Measurements from ENCODE around the gene SUV39H1. TPM values are rescaled to one million over a fixed set of nuclear protein-coding genes. Genes with fewer than 3 reads are reported as not detected.

Gene SUV39H1
- total and polyA plus RNA-seq, 9 of the 15 experiments (the other 6 are each of a cell fraction or from before 2014, with no cell fraction given), result 4.7 to 34.7 (median 17.9) TPM

DNA sequence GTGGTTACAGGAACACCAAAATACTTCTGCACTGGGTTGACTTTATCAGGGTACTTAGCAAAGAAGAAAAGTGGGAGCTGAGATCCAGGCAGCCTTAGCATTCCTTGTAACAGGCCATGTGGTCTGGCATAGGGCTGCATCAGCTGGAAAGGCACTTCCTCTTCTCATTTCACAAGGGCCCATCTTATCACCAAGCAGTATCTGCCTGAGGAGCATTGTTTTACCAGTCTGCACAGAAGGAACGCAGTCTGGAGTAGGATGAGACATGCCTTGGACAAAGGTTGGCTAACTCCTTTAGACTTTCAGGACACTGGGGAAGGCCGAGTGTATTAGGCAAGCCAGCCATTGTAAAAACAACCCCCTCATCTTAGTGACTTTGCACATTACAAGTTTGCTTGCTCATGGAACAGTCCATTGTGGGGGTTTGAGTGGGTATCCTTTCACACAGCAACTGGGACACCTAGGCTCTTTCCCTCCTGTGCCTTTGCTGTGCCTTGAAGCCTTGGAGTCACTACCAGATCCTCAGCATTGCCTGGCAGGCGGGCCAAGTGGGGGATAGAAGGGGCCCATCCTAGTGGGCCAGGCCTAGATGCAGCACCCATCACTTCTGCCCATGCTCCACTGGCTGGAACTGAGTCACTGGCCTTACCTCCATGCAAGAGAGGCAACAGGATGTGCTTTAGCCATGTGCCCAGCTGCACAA lies 4.6 kb downstream of the SUV39H1 start (continued):
- TF ChIP-seq ZNF318 (IDR thresholded peaks at IDR 0.05; ENCODE audit: borderline replicate concordance in 1 of 2, low read depth in 1 of 2), result no peak
- no peak for TF ChIP-seq MIER1 (IDR thresholded peaks at IDR 0.05; ENCODE audit: low read depth)
- TF ChIP-seq BDP1 (IDR thresholded peaks at IDR 0.05; ENCODE audit: insufficient read depth, insufficient read length), result no peak
- 0 out of 2 replicates have a peak, but pooled peaks have one; percentile 21 for TF ChIP-seq L3MBTL2 (IDR thresholded peaks at IDR 0.05)
- TF ChIP-seq, protein P1, sequence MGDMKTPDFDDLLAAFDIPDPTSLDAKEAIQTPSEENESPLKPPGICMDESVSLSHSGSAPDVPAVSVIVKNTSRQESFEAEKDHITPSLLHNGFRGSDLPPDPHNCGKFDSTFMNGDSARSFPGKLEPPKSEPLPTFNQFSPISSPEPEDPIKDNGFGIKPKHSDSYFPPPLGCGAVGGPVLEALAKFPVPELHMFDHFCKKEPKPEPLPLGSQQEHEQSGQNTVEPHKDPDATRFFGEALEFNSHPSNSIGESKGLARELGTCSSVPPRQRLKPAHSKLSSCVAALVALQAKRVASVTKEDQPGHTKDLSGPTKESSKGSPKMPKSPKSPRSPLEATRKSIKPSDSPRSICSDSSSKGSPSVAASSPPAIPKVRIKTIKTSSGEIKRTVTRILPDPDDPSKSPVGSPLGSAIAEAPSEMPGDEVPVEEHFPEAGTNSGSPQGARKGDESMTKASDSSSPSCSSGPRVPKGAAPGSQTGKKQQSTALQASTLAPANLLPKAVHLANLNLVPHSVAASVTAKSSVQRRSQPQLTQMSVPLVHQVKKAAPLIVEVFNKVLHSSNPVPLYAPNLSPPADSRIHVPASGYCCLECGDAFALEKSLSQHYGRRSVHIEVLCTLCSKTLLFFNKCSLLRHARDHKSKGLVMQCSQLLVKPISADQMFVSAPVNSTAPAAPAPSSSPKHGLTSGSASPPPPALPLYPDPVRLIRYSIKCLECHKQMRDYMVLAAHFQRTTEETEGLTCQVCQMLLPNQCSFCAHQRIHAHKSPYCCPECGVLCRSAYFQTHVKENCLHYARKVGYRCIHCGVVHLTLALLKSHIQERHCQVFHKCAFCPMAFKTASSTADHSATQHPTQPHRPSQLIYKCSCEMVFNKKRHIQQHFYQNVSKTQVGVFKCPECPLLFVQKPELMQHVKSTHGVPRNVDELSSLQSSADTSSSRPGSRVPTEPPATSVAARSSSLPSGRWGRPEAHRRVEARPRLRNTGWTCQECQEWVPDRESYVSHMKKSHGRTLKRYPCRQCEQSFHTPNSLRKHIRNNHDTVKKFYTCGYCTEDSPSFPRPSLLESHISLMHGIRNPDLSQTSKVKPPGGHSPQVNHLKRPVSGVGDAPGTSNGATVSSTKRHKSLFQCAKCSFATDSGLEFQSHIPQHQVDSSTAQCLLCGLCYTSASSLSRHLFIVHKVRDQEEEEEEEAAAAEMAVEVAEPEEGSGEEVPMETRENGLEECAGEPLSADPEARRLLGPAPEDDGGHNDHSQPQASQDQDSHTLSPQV (IDR thresholded peaks at IDR 0.05), result peak; percentile 15; the same call in 1 of the 2 replicates
- no peak for TF ChIP-seq WHSC1 (IDR thresholded peaks at IDR 0.05; ENCODE audit: low read length)
- TF ChIP-seq, protein P2, sequence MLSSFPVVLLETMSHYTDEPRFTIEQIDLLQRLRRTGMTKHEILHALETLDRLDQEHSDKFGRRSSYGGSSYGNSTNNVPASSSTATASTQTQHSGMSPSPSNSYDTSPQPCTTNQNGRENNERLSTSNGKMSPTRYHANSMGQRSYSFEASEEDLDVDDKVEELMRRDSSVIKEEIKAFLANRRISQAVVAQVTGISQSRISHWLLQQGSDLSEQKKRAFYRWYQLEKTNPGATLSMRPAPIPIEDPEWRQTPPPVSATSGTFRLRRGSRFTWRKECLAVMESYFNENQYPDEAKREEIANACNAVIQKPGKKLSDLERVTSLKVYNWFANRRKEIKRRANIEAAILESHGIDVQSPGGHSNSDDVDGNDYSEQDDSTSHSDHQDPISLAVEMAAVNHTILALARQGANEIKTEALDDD (IDR thresholded peaks at IDR 0.05), result no peak
- peak; percentile 77 for TF ChIP-seq SOX6 (IDR thresholded peaks at IDR 0.05)
- peak; percentile 56 for TF ChIP-seq ZNF316 (IDR thresholded peaks at IDR 0.05)
- TF ChIP-seq, protein P3, sequence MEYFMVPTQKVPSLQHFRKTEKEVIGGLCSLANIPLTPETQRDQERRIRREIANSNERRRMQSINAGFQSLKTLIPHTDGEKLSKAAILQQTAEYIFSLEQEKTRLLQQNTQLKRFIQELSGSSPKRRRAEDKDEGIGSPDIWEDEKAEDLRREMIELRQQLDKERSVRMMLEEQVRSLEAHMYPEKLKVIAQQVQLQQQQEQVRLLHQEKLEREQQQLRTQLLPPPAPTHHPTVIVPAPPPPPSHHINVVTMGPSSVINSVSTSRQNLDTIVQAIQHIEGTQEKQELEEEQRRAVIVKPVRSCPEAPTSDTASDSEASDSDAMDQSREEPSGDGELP (CRISPR knock-in tag; IDR thresholded peaks at IDR 0.05; ENCODE audit: borderline replicate concordance), result peak; percentile 70
- peak in 1 of 2 experiments; percentile 15; a peak in 1 of 4 replicates for TF ChIP-seq HDAC1 (IDR thresholded peaks at IDR 0.05)
- TF ChIP-seq, protein P4, sequence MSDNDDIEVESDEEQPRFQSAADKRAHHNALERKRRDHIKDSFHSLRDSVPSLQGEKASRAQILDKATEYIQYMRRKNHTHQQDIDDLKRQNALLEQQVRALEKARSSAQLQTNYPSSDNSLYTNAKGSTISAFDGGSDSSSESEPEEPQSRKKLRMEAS (CRISPR knock-in tag; IDR thresholded peaks at IDR 0.05), result peak; percentile 22; the same call in 1 of the 2 replicates
- TF ChIP-seq CBFB (CRISPR knock-in tag; IDR thresholded peaks at IDR 0.05), result no peak

Data from K562 (cell line).